ENCODE measurements around the gene SH2B3.
"Not testable (repeated sequence)": the region's sequence is repeated elsewhere in the genome, so short reads cannot be mapped to it uniquely, and the experiment has no call there.

Gene SH2B3

DNA sequence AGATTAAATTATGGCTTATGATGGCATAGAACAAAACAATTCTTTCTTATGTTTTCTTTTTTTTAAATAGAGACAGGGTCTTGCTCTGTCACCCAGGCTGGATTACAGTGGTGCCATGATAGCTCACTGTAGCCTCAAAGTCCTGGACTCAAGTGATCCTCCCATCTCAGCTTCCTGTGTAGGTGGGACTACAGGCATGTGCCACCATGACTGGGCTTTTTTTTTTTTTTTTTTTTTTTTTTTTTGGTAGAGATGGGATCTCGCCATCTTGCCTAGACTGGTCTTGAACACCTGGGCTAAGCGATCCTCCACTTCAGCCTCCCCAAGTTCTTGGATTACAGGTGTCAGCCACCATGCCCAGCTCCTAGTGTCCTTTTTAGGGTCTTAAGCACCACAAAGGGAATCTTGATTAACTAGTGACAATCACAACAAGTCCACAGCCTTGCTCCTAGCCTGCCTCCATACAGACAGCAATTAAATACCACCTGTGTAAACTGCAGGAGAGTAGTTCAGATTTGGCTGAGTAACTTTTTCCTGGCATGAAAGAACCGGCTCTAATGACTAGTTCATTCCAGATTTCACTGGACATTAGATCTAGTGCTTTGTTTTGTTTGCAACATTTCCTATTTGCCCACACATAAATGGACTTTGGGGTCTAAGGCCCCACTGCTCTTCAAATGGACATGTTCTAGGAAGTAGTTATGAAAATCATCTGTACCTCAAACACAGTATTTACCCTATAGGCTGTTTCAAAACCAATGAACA, 61.6 kb downstream of the SH2B3 start:
- no peak for DNase-seq

DNA sequence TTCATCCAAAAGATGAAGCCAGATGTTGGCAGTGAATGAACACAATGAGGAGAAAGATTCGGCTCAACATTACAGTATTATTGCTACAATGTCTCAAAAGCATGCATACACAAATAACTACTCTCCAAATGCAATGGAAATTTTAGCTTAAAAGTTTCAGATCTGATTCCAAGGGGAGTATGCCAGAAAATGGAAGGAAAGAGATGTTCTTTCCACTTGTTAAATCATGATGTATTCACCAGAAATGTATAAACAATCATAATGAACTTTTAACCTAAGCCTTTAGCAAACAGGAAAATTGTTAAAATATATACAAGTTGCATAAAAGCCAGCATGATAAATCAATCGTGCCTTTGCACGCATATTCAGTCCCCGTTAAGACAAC, 62.1 kb downstream of the SH2B3 start:
- no peak for DNase-seq

GRCh38 chr12:111469401-111469800, 63.7 kb downstream of the SH2B3 start:
- no peak for DNase-seq

DNA sequence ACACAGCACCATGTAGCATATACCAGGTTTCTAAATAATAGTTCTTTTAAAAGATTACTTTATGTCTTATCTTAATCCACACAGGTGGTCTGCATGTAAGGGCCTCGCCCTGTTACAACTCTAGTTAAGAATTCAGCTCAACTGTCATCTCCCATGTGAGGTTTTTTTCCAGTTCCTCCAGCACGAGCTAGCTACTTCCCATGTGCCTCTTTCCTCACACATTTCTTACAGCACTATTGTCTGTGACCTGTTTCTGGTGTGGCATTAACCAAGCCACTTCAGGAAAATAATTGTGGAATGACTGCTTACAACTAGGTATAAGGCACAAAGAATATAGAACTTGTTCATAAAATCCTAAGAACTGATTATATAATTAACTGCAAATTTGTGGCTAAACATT, 65.5 kb downstream of the SH2B3 start:
- DNase-seq, result no peak

- no peak for DNase-seq
Measured at GRCh38 chr12:111482462-111482861, 76.7 kb downstream of the SH2B3 start.

- DNase-seq, result no peak
Measured at GRCh38 chr12:111488271-111488670, 82.5 kb downstream of the SH2B3 start.

DNA sequence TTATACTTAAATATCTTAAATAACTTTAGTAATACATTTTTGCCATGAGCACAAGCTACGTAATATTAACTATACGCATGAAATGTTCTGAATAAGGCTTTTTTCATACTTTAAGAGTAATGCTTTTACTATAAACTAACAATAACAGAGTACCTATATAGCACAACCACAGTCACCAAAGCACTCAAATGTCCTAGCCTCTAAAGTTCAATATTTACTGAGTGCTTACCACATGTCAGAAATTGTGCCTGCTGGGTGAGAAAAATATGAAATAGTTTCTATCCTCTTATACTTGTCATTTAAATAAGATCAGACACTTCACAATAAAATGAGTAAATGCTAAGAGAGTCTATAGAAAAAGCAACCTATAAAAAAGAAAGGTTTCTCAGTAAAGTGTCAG, 83.1 kb downstream of the SH2B3 start:
- no peak for DNase-seq

DNA sequence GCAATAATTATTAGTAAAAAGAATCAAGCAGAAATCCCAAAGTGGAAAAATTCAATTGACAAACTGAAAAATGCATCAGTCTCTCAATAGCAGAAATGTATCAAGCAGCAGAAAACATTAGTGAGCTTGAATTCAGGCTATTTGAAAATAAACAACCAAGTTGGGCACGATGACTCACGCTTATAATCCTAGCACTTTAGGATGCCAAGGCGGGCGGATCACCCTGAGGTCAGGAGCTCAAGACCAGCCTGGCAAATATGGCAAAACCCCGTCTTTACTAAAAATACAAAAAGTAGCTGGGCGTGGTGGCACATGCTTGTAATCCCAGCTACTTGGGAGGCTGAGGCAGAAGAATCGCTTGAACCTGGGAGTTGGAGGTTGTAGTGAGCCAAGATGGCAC, 87.3 kb downstream of the SH2B3 start:
- not testable (repeated sequence) for DNase-seq

DNA sequence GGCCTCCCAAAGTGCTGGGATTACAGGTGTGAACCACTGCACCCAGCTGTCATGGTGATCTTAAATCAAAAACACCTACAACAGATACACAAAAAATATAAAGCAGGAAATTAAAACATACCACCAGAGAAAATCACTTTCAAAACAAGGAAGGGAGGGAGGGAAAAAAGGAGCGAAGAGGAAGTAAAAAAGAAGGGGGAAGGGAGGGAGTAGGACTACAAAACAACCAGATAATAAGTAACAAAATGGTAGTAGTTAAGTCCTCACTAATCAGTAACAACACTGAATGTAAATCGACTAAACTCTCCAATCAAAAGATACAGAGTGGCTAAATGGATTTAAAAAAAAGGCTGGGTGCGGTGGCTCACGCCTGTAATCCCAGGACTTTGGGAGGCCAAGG, 89.0 kb downstream of the SH2B3 start:
- no peak for DNase-seq

Data from effector CD4-positive, alpha-beta T cell (primary cell).